Aorta (tissue), 5 donors: ENCODE data around the gene EDC3. TPM values are rescaled to one million over a fixed set of nuclear protein-coding genes. Genes with fewer than 3 reads are reported as not detected.
A peak's percentile ranks its signal among the peaks of the same experiment; 100 is the strongest.
"Not testable (repeated sequence)": the region's sequence is repeated elsewhere in the genome, so short reads cannot be mapped to it uniquely, and the experiment has no call there.

ENCODE experiments used
- ATAC-seq: fragments of 200-7000 bp; cut with Tn5 transposase; one replicate; pipeline ENCODE4 v1.9.1; 2022; ENCODE audit warnings: moderate library complexity; ENCODE audit not compliant: low FRiP score
- DNase-seq, 2 donors: peaks; one replicate each; pipeline ENCODE4 v3.0.0-alpha.2; 2020
- H3K27ac ChIP-seq, 2 donors: one replicate each; pipeline ENCODE4 v1.5.1; 2013; ENCODE audit warnings: low read length in 2 of 2, mild to moderate bottlenecking in 2 of 2, moderate library complexity in 2 of 2, control low read depth in 1 of 2, inconsistent platforms in 1 of 2, low read depth in 1 of 2
- H3K27me3 ChIP-seq, 2 donors: one replicate each; pipeline ENCODE4 v1.6.1; 2013; ENCODE audit warnings: control low read depth in 1 of 2, low read length in 1 of 2, mild to moderate bottlenecking in 1 of 2, moderate library complexity in 1 of 2; ENCODE audit not compliant: insufficient read depth in 2 of 2, control insufficient read depth in 1 of 2
- H3K36me3 ChIP-seq, 2 donors: one replicate each; pipeline ENCODE4 v1.6.1; 2013; ENCODE audit warnings: control low read depth in 1 of 2, low read length in 1 of 2, mild to moderate bottlenecking in 1 of 2; ENCODE audit not compliant: insufficient read depth in 2 of 2, control insufficient read depth in 1 of 2
- H3K4me1 ChIP-seq, 2 donors: one replicate each; pipeline ENCODE4 v1.6.1; 2013; ENCODE audit warnings: low read length in 2 of 2, control low read depth in 1 of 2, mild to moderate bottlenecking in 1 of 2, moderate library complexity in 1 of 2; ENCODE audit not compliant: insufficient read depth in 2 of 2, control insufficient read depth in 1 of 2
- H3K4me3 ChIP-seq, 2 donors: one replicate each; pipeline ENCODE4 v1.5.1; 2013; ENCODE audit warnings: low read length in 2 of 2, control low read depth in 1 of 2, mild to moderate bottlenecking in 1 of 2
- H3K9me3 ChIP-seq: one replicate; pipeline ENCODE4 v1.6.1; 2013; ENCODE audit warnings: mild to moderate bottlenecking, low read length; ENCODE audit not compliant: control insufficient read depth
- WGBS, 2 donors: extraction: QIAGEN DNeasy Blood & Tissue Kit; methylation state at CpG; one replicate each; pipeline ENCODE4 v1.1.7; 2013; 5-methylcytosine and 5-hydroxymethylcytosine counted together
- intact Hi-C, 2 donors: fragments of 100-400 bp; cut with DNase I; formaldehyde crosslinking; loops; one replicate each; pipeline versions ENCODE4 v1.14.2 to v1.15.0; 2022
- polyA plus RNA-seq, 2 donors: library from polyadenylated mRNA; stranded (reverse); fragments of 200-250 nt; gene quantifications; one replicate each; pipeline ENCODE4 v1.2.3, GENCODE V29; 2013
- total RNA-seq, 2 donors: library from RNA; stranded (reverse); fragmentation: NEBNext Ultra II Directional; extraction: Animal tissue kit (Norgen Biotek cat#: 25700); gene quantifications; one replicate each; pipeline ENCODE4 v1.2.1, GENCODE V29; 2021
- donor health status: healthy with polysubstance abuse.
- donor health status: Bipolar disorder and iron deficiency.
- donor health status: DM: no; HTN: no; CAD: no.
- donor health status: DM: no; HTN: no; CAD: no.
- donor health status: DM: yes; HTN: yes; CAD: no.

EDC3 gene
- total and polyA plus RNA-seq, 4 donors, result 13.4 to 30.8 (median 24.2) TPM

DNA sequence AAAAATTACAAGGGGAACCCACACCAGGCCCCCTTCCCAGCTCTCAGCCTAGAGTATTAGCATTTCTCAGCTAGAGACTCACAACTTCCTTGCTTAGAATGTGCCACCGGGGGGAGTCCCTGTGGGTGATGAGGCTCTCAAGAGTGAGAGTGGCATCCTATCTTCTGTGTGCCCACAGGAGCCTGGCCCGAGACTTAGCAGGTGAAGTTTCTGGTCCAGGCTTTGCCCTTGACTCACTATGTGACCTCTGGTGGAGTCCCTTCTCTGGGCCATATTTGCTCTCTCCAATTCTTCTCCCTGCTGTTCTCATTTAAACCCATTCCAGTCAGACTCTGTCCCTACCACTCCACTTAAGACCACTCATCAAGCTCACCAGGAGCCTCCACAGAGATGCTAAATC lies 62.0 kb downstream of the EDC3 start:
- DNase-seq, result no peak
- WGBS, 2 donors, result 62 to 82% methylated on average over 2 of the region's 2 CpGs
- H3K27ac ChIP-seq, result no peak overlapping the region
- peaks cover 4 to 8% of the 10 kb centered on the region in 2 donors for H3K36me3 ChIP-seq
- ATAC-seq, result no peak
- H3K9me3 ChIP-seq, result no peaks in the 10 kb centered on the region
- H3K4me3 ChIP-seq, result no peak overlapping the region
- intact Hi-C loops, result loop anchor here (5.0 to 10.0 kb wide), 3 partner anchors 171 to 321 kb away; partner anchors contain the start of genes RPP25 (in 2 of the 2) and UBL7 (in 1 of the 2)
- H3K27me3 ChIP-seq, result no peaks in the 10 kb centered on the region
- no peaks in the 10 kb centered on the region for H3K4me1 ChIP-seq

DNA sequence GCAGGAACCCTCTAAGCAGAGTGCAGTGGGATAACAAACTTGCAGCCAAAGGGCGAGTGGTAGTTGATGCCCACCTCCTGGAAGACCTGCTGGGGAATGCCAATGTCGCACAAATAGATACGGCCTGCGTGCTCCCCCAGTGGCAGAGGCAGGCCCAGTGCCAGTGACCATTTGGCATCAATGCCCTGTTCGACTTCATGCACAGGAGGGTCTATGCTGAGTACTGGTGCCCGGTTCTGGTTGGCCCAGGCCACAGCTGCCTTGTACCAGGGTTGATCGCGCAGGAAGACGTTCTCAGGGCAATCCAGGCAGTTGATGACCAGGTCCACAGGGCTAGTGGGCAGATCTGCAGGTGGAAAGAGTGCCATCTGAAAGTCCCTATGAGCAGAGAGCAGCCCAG lies 63.2 kb downstream of the EDC3 start:
- H3K36me3 ChIP-seq, result peaks cover 7 to 8% of the 10 kb centered on the region in 2 donors
- H3K27ac ChIP-seq, result no peak overlapping the region
- 77 to 78% methylated on average over 9 of the region's 9 CpGs for WGBS, 2 donors
- DNase-seq (no peak), ATAC-seq (no peak)
- H3K4me3 ChIP-seq, result no peak overlapping the region
- no peaks in the 10 kb centered on the region for H3K4me1 ChIP-seq
- intact Hi-C loops, result loop anchor here (5.0 to 10.0 kb wide), 3 partner anchors 170 to 322 kb away; partner anchors contain the start of genes RPP25 (in 2 of the 2) and UBL7 (in 1 of the 2)
- H3K9me3 ChIP-seq, result no peaks in the 10 kb centered on the region
- H3K27me3 ChIP-seq, result no peaks in the 10 kb centered on the region

DNA sequence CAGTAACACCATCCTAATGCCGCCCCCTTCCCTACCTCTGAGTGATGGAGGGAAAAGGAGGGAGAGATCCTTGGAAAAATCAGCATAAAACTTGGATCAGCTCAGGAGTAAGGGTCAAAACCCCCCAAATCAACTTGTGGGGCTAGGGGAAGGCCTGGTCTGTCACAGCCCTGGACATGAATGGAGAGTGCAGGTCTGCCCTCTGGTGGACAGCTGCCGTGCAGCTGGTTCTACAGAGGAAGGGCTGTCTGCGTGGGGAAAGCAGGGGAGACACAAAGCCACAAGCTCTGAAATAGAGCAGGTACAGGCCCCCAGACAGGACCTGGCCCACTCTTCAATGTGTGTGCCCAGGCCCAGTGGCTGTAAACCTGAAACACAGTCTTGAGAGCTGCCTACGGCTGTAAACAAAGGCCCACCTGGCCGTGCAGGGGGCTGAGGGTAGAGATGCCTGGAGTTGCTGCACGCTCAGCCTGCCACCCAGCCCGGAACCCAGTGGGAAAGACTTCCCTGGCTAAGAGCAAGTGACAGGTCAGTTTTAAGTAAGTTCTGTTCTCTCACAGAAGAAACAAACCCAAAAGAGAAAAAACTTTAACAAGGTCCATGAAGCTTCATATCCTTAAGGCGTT lies 63.8 kb downstream of the EDC3 start:
- ATAC-seq, result peak; percentile 58
- H3K27me3 ChIP-seq, result no peaks in the 10 kb centered on the region
- WGBS, 2 donors, result 60 to 66% methylated on average over 7 to 8 of the region's 8 CpGs
- H3K4me1 ChIP-seq, result no peaks in the 10 kb centered on the region
- H3K9me3 ChIP-seq, result no peaks in the 10 kb centered on the region
- no peak overlapping the region for H3K4me3 ChIP-seq
- H3K36me3 ChIP-seq, result peaks cover 7 to 10% of the 10 kb centered on the region in 2 donors
- no peak overlapping the region for H3K27ac ChIP-seq
- peak in 1 of 2 donors; percentile 89 for DNase-seq
- intact Hi-C loops, result loop anchor here (5.0 to 10.0 kb wide), 3 partner anchors 170 to 323 kb away; partner anchors contain the start of genes RPP25 (in 2 of the 2) and UBL7 (in 1 of the 2)

DNA sequence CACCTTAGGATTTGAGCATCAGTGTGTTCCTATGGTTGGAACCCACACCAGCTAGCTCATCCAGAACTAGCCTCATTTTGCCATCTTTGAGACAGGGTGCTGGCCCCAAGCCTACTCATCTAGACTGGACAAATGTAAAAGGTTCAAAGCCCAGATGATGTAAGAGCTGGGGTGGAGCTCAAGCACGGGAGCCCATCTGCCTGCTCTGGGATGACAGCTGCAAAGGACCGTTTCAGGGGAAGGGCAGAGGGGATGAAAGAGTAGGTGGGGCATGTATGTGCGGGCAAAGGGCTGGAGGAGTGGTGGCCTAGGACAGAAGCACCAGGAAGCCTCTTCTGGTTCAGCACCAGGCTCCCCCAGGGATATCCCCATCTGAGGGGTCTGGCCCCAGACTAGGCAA lies 64.4 kb downstream of the EDC3 start:
- no peak overlapping the region for H3K27ac ChIP-seq
- H3K9me3 ChIP-seq, result no peaks in the 10 kb centered on the region
- whole genome bisulfite sequencing, 2 donors, result 59% methylated on average over 3 of the region's 3 CpGs
- intact Hi-C loops, result loop anchor here (5.0 to 10.0 kb wide), 3 partner anchors 169 to 323 kb away; partner anchors contain the start of genes RPP25 (in 2 of the 2) and UBL7 (in 1 of the 2)
- no peaks in the 10 kb centered on the region for H3K4me1 ChIP-seq
- no peak overlapping the region for H3K4me3 ChIP-seq
- no peak for ATAC-seq
- H3K36me3 ChIP-seq, result peaks cover 7 to 9% of the 10 kb centered on the region in 2 donors
- no peaks in the 10 kb centered on the region for H3K27me3 ChIP-seq
- no peak for DNase-seq

DNA sequence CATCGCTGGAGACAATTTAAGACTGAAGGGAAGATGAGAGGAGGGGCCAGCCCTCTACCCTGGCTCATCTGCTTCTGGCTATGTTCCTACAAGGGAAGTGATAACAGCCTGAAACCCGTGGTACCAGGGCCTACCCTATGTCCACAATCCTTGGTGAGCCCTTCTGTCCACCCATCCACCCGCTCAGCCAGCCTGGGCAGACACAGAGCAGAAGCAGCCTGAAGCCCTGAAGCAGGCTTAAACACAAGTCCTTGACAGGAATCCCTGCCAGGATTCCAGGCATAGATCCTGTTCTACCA lies 64.8 kb downstream of the EDC3 start:
- H3K4me3 ChIP-seq, result no peak overlapping the region
- H3K27ac ChIP-seq, result no peak overlapping the region
- DNase-seq (no peak), ATAC-seq (no peak)
- intact Hi-C loops, result loop anchor here (5.0 to 10.0 kb wide), 3 partner anchors 169 to 324 kb away; partner anchors contain the start of genes RPP25 (in 2 of the 2) and UBL7 (in 1 of the 2)
- no peaks in the 10 kb centered on the region for H3K27me3 ChIP-seq
- 75 to 81% methylated on average over 3 of the region's 3 CpGs for WGBS, 2 donors
- no peaks in the 10 kb centered on the region for H3K9me3 ChIP-seq
- H3K4me1 ChIP-seq, result no peaks in the 10 kb centered on the region
- H3K36me3 ChIP-seq, result peaks cover 7 to 12% of the 10 kb centered on the region in 2 donors

DNA sequence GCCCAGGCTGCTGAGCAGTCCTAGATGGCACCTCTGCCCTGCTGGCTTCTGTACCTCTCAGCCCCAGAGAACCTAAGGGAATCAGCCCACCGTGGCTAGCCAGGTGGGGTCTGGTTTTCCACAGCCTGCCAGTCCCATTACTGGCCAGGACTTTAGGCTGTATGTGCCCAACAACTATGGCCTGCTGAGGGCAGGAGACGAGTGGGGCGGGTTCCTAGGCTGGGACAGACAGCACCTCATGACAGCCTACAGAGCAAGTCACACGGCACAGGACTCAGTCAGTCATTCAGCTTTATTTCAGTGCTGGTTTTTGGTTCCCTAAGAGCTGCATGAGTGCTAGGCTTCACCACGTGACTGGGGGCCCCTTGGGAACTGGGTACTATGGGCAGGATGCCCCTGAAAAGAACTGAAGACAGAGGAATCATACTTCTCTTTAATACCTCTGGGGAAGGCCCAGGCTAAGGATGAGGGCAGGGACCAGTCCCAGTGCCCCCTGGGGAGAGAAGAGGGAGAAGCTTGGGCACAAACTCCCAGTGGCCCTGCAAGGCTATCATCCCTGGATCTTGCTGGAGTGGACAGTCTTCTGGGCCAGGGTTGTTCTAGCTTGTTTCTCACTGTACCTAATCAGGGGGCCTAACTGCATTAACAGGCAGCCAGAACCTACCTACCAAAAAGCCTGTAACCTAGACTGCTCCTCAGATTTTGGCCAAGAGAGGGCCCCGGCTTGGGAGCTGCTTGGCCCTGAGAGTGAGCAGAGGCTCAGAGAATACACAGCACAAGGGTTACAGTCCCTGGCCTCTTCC lies 65.3 kb downstream of the EDC3 start:
- Histone ChIP-seq H3K9me3 (no peaks in the 10 kb centered on the region), H3K27me3 (no peaks in the 10 kb centered on the region), H3K4me3 (no peak overlapping the region), H3K27ac (no peak overlapping the region), H3K4me1 (no peaks in the 10 kb centered on the region), H3K36me3 (peaks cover 7 to 17% of the 10 kb centered on the region in 2 donors)
- 45 to 57% methylated on average over 6 of the region's 6 CpGs for WGBS, 2 donors
- ATAC-seq (peak; percentile 19), DNase-seq (no peak)
- intact Hi-C loops, result loop anchor here (5.0 to 10.0 kb wide), 3 partner anchors 168 to 324 kb away; partner anchors contain the start of genes RPP25 (in 2 of the 2) and UBL7 (in 1 of the 2)

DNA sequence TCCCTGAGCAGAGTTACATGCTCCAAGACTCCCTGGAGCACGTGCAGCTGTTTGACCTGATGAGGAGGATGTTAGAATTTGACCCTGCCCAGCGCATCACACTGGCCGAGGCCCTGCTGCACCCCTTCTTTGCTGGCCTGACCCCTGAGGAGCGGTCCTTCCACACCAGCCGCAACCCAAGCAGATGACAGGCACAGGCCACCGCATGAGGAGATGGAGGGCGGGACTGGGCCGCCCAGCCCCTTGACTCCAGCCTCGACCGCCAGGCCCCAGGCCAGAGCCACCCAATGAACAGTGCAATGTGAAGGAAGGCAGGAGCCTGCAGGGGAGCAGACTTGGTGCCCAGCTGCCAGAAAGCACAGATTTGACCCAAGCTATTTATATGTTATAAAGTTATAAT lies 66.1 kb downstream of the EDC3 start:
- not testable (repeated sequence) for H3K4me1 ChIP-seq, DNase-seq, H3K9me3 ChIP-seq, ATAC-seq, H3K27me3 ChIP-seq, H3K27ac ChIP-seq, H3K4me3 ChIP-seq
- peaks cover 7 to 20% of the 10 kb centered on the region in 2 donors for H3K36me3 ChIP-seq
- intact Hi-C loops, result loop anchor here (5.0 to 10.0 kb wide), 3 partner anchors 167 to 325 kb away; partner anchors contain the start of genes RPP25 (in 2 of the 2) and UBL7 (in 1 of the 2)
- WGBS, 2 donors, result 73 to 79% methylated on average over 9 to 10 of the region's 10 CpGs

DNA sequence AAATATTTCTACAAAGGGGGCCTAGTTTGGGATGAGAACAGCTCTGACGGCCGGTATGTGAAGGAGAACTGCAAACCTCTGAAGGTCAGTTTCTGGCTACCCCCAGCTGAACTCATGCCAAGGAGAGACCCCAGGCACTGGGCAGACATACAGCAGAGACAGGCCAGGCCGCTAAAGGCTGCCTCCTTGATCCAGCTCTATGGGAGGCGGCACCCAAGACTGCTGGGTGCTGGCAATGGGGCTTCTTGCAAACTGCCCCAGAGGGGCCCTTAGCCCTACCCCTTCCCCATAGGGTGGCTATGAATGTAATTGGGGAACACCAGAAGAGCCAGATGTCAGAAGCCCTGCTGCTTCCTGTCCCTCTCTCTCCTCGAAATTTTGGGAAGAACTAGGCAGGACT lies 66.9 kb downstream of the EDC3 start:
- Histone ChIP-seq H3K36me3 (peaks cover 7 to 20% of the 10 kb centered on the region in 2 donors), H3K4me3 (no peak overlapping the region), H3K9me3 (no peaks in the 10 kb centered on the region), H3K27ac (no peak overlapping the region), H3K4me1 (no peaks in the 10 kb centered on the region), H3K27me3 (no peaks in the 10 kb centered on the region)
- ATAC-seq (no peak), DNase-seq (no peak)
- intact Hi-C loops, result no loop called here
- WGBS, 2 donors, result 46 to 55% methylated on average over 5 of the region's 5 CpGs
